AG10803 (cell line): ENCODE data around the gene F12.

ENCODE experiments used
- DNase-seq: peaks from one replicate; pipeline ENCODE4 v3.0.0; 2010; ENCODE audit warnings: low read depth
- H3K4me3 ChIP-seq: 2 replicates; pipeline ENCODE4 v1.5.1; 2011; ENCODE audit warnings: mild to moderate bottlenecking, low read length, control low read depth
- CTCF ChIP-seq: conservative IDR thresholded peaks from 2 replicates; pipeline ENCODE4 v1.5.1; 2011; ENCODE audit warnings: mild to moderate bottlenecking, low read length, control low read depth, inconsistent platforms

The F12 gene

DNA sequence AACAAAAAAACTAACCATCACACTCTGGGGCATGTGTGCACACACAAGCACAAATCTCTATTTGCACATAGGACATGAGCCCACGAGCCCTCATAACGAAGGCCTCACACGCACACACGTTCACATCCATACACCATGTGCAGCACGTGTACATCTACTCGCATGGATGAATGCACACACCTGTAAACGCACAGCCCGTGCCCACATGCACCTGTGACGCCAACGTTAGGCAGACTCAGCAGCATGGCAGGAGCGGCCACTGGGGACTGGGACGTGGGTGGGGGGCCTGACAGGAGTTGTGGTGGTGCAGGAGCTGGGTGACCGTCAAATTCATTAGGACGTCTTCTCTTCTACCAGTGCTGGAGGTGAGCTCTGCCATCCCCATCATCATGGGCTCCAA, 22.0 kb downstream of the F12 start:
- no peak for DNase-seq
- no peak for TF ChIP-seq CTCF
- no peak overlapping the region for H3K4me3 ChIP-seq

GRCh38 chr5:177386542-177386941, 22.8 kb downstream of the F12 start:
- TF ChIP-seq CTCF = no peak
- H3K4me3 ChIP-seq = no peak overlapping the region
- no peak for DNase-seq

GRCh38 chr5:177385720-177386119, 23.6 kb downstream of the F12 start:
- DNase-seq = no peak
- TF ChIP-seq CTCF = no peak
- no peak overlapping the region for H3K4me3 ChIP-seq

GRCh38 chr5:177384134-177384533, 25.2 kb downstream of the F12 start, which contains the start of gene SLC34A1:
Gene SLC34A1, plus strand, starts transcription at chr5:177384434. Its CDS starts 1,308 bp downstream, at chr5:177385742.
- H3K4me3 ChIP-seq = no peak within 1 kb of the TSS
- TF ChIP-seq CTCF = no peak
- no peak for DNase-seq

DNA sequence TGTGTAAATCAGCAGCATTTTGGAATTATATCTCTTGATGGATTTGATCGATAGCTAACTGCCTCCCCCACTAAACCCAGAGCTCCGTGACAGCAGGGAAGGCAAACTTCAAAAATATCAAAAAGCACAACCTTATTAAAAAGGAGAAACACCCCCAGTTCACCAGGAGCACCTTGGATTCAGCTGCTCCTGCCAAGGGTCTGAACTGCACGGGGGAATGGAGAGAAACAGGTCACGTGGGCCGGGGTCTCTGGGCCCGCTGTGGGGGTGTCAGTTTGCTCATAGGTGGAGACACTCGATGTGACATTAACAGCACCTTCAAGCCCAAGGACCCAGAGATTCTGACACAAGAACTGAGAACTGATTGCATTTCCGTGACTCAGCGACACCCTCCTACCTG, 26.2 kb downstream of the F12 start:
- DNase-seq = no peak
- TF ChIP-seq CTCF = no peak
- H3K4me3 ChIP-seq = no peak overlapping the region

DNA sequence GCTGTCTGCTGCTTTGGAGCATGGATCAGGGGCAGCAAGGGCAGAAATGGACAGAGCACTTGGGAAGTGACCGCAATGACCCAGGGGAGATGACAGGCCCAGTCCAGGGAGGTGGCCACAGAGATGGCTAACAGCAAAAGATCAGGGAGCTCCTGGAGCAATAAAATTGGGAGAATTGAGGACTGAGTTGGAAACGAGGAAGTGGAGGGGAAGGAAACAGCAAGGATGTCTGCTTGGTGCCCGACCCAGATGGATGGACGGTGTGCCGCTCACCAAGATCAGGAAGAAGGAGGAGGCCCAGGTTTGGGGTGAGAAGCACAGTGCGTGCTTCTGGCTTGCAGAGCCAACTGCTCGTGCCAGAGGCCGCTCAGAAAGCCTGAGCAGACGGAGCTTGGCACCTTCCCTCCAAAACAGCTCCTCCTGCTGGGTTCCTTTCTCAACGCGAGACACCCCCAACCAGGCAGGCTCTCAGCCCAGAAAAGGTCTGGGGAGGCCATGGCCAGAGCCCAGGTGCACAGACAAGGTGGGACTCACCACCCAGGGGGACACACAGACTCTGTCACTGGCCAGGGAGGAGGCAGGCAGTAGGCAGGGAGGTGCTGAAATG, 26.8 kb downstream of the F12 start:
- DNase-seq = peak; percentile 30
- H3K4me3 ChIP-seq = no peak overlapping the region
- TF ChIP-seq CTCF = peak; percentile 46

DNA sequence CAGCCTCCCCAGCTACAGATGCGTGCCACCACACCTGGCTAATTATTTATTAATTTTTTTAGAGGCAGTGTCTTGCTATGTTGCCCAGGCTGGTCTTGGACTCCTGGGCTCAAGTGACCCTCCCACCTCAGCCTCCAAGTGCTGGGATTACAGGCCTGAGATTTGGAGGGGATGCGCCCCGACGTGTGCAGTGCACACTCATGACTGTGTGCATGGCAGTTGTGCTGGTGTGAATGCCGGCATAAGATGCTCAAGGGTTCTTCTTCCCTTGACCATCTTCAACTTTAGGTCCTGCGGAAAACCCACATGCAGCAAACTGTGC, 28.6 kb downstream of the F12 start:
- H3K4me3 ChIP-seq = no peak overlapping the region
- no peak for DNase-seq
- no peak for TF ChIP-seq CTCF
